Fibroblast of lung (primary cell): Measurements from ENCODE around the gene PMM2. TPM values are rescaled to one million over a fixed set of nuclear protein-coding genes. Genes with fewer than 3 reads are reported as not detected.

Source experiments
- DNase-seq, 2 donors: peaks; one replicate each; pipeline versions ENCODE4 v3.0.0 to v3.0.0-alpha.2; 2010; ENCODE audit warnings: low read depth in 2 of 2
- H2AFZ ChIP-seq: 2 replicates; pipeline ENCODE4 v1.5.1; 2012; ENCODE audit warnings: low read length, control low read depth, inconsistent platforms
- H3K27ac ChIP-seq: 2 replicates; pipeline ENCODE4 v1.5.1; 2011; ENCODE audit warnings: low read length, control low read depth; ENCODE audit not compliant: insufficient read depth
- H3K27me3 ChIP-seq: 2 replicates; pipeline ENCODE4 v1.5.1; 2011; ENCODE audit warnings: mild to moderate bottlenecking, low read length; ENCODE audit not compliant: control insufficient read depth, insufficient read depth
- H3K36me3 ChIP-seq: 2 replicates; pipeline ENCODE4 v1.5.1; 2011; ENCODE audit warnings: low read length; ENCODE audit not compliant: control insufficient read depth, insufficient read depth
- H3K4me1 ChIP-seq: 2 replicates; pipeline ENCODE4 v1.5.1; 2011; ENCODE audit warnings: low read length; ENCODE audit not compliant: control insufficient read depth, insufficient read depth; ENCODE audit errors: extremely low read depth
- H3K4me2 ChIP-seq: 2 replicates; pipeline ENCODE4 v1.5.1; 2011; ENCODE audit warnings: low read length, control low read depth; ENCODE audit not compliant: insufficient read depth; ENCODE audit errors: extremely low read depth
- H3K4me3 ChIP-seq, 4 experiments: fragments of 200-600 bp in 1 of 4; sonication (generic) in 1 of 4; replicated peaks in 1 of 4; 2 replicates each; pipeline ENCODE4 v1.5.1; 2011 to 2016; ENCODE audit warnings: low read length in 4 of 4, low read depth in 3 of 4, mild to moderate bottlenecking in 3 of 4, control low read depth in 2 of 4, inconsistent platforms in 1 of 4, mixed read lengths in 1 of 4; ENCODE audit not compliant: insufficient read depth in 1 of 4; ENCODE audit errors: control extremely low read depth in 1 of 4
- H3K79me2 ChIP-seq: 2 replicates; pipeline ENCODE4 v1.5.1; 2012; ENCODE audit warnings: mild to moderate bottlenecking, low read length, inconsistent platforms; ENCODE audit not compliant: control insufficient read depth, insufficient read depth
- H3K9ac ChIP-seq: 2 replicates; pipeline ENCODE4 v1.5.1; 2011; ENCODE audit warnings: mild to moderate bottlenecking, low read length, control low read depth; ENCODE audit not compliant: insufficient read depth
- H3K9me3 ChIP-seq: 2 replicates; pipeline ENCODE4 v1.5.1; 2012; ENCODE audit warnings: low read depth, low read length; ENCODE audit not compliant: control insufficient read depth, insufficient read depth
- H4K20me1 ChIP-seq: 2 replicates; pipeline ENCODE4 v1.5.1; 2011; ENCODE audit warnings: low read length; ENCODE audit not compliant: control insufficient read depth, insufficient read depth; ENCODE audit errors: extremely low read depth
- EZH2 ChIP-seq: IDR thresholded peaks from 2 replicates; pipeline ENCODE4 v1.5.1; 2012; ENCODE audit warnings: low read length, control low read depth, mild to moderate bottlenecking; ENCODE audit errors: missing control alignments
- polyA plus RNA-seq, 2 donors: library from polyadenylated mRNA; depleted of rRNA in 1 of 2; stranded (reverse) in 1 of 2; unstranded in 1 of 2; fragments of >200 nt; gene quantifications; 2 replicates each; pipeline ENCODE4 v1.2.1, GENCODE V29; 2011 to 2012; ENCODE audit warnings: missing spikeins in 1 of 2
- total RNA-seq: library from RNA; depleted of rRNA; stranded (reverse); fragments of >200 nt; gene quantifications from 2 replicates; pipeline ENCODE4 v1.2.1, GENCODE V29; 2014
- TF ChIP-seq, protein P1 (sequence below), 2 donors: IDR thresholded peaks in 1 of 2; conservative IDR thresholded peaks in 1 of 2; 1 replicate in 1 of 2; 2 replicates in 1 of 2; pipeline ENCODE4 v1.5.1; 2011 to 2012; ENCODE audit warnings: low read length in 2 of 2, control low read depth in 1 of 2, inconsistent platforms in 1 of 2, low read depth in 1 of 2, mild to moderate bottlenecking in 1 of 2

Gene PMM2
- total and polyA plus RNA-seq, 2 donors (not counting 1 experiment from before 2014, with no cell fraction given): 19.5 to 49.3 TPM

DNA sequence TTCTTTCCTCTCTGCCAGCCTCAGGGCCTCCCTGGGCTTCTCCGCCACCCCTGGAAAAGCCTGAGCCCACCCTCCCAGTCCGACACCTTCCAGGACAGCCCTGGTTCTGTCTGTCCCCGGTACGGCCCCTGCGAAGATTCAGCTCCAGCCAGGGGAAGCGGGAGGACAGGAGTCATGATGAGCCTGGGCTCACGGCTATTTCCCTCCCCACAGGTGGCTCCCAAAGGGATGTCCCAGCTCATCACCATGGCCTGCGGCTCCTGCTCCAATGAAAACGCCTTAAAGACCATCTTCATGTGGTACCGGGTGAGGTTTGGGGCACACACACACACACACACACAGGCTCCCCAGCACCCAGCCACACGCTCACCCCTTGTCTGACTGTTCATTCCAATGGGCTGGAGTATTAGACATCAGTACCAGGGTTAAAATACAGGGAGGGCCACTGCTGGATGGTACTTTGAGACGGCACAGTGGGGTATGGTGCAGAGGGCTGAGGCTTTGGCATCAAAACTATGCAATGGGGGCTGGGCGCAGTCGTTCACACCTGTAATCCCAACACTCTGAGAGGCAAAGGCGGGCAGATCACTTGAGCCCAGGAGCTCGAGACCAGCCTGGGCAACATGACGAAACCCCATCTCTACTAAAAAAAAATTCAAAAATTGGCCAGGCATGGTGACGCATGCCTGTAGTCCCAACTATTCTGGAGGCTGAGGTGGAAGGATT lies 33.0 kb upstream of the PMM2 start:
- Histone ChIP-seq H3K4me3 (no peak overlapping the region), H3K36me3 (no peaks in the 10 kb centered on the region), H4K20me1 (no peaks in the 10 kb centered on the region), H3K79me2 (no peaks in the 10 kb centered on the region), H3K27me3 (no peaks in the 10 kb centered on the region), H2AFZ (no peak overlapping the region), H3K9me3 (no peaks in the 10 kb centered on the region), H3K27ac (no peak overlapping the region), H3K4me1 (no peaks in the 10 kb centered on the region), H3K9ac (no peak overlapping the region), H3K4me2 (no peak overlapping the region)
- no peak for TF ChIP-seq EZH2
- TF ChIP-seq, protein P1, sequence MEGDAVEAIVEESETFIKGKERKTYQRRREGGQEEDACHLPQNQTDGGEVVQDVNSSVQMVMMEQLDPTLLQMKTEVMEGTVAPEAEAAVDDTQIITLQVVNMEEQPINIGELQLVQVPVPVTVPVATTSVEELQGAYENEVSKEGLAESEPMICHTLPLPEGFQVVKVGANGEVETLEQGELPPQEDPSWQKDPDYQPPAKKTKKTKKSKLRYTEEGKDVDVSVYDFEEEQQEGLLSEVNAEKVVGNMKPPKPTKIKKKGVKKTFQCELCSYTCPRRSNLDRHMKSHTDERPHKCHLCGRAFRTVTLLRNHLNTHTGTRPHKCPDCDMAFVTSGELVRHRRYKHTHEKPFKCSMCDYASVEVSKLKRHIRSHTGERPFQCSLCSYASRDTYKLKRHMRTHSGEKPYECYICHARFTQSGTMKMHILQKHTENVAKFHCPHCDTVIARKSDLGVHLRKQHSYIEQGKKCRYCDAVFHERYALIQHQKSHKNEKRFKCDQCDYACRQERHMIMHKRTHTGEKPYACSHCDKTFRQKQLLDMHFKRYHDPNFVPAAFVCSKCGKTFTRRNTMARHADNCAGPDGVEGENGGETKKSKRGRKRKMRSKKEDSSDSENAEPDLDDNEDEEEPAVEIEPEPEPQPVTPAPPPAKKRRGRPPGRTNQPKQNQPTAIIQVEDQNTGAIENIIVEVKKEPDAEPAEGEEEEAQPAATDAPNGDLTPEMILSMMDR (conservative IDR thresholded peaks at IDR 0.05 in 1 of 2, IDR thresholded peaks at IDR 0.05 in 1 of 2; ENCODE audit: low read depth in 1 of 2, low read length in 2 of 2): no peak
- DNase-seq: no peak

DNA sequence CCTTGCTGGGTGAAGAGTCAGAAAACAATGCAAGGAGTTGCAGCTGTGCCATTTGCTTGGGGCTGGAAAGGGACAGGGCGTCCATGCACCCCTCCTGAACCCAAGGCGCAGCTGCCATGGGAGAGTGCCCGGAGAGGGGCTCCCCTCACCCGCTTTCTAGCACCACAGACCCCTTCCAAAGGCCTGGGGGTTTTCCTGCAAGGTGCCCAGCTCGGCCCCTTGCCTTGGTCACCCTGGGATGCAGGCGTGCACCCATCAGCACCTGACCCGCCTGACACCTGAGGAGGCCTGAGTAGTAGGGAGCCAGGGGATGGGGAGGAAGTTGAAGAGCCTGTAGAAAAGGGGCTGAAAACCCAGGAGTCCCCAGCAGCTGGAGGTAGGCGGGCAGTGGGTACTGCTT lies 30.5 kb upstream of the PMM2 start:
- no peak for DNase-seq
- H4K20me1 ChIP-seq: no peaks in the 10 kb centered on the region

DNA sequence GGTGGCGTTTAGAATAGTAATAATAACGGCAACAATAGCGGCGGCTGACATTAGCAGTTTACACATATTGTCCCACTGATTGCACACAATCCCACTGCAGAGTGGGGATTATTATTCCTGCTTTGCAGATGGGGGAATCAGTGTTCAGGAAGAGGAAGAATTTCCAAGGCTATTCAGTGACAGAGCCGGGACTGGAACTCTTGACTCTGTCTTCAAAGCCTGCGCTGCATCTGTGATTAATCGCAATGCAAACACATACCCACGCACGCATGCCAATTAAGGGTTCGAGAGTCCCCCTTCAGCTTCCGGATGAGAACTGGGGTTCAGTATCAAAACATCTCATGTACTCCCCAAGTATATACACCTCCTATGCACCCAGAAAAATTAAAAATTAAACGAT lies 29.4 kb upstream of the PMM2 start:
- Histone ChIP-seq H3K36me3 (no peaks in the 10 kb centered on the region), H3K27ac (no peak overlapping the region), H3K9me3 (no peaks in the 10 kb centered on the region), H3K9ac (no peak overlapping the region), H3K79me2 (no peaks in the 10 kb centered on the region), H4K20me1 (no peaks in the 10 kb centered on the region), H3K4me3 (no peak overlapping the region), H2AFZ (no peak overlapping the region), H3K4me1 (no peaks in the 10 kb centered on the region), H3K4me2 (no peak overlapping the region), H3K27me3 (no peaks in the 10 kb centered on the region)
- DNase-seq: no peak
- TF ChIP-seq, protein P1 (conservative IDR thresholded peaks at IDR 0.05 in 1 of 2, IDR thresholded peaks at IDR 0.05 in 1 of 2; ENCODE audit: low read depth in 1 of 2, low read length in 2 of 2): no peak
- no peak for TF ChIP-seq EZH2

More for the DNA sequence above, 30.5 kb upstream of the PMM2 start:
- Histone ChIP-seq H3K4me2 (no peak overlapping the region), H3K36me3 (no peaks in the 10 kb centered on the region), H3K27me3 (no peaks in the 10 kb centered on the region), H3K27ac (no peak overlapping the region), H3K9me3 (no peaks in the 10 kb centered on the region), H2AFZ (no peak overlapping the region), H3K4me1 (no peaks in the 10 kb centered on the region), H3K9ac (no peak overlapping the region), H3K4me3 (no peak overlapping the region), H3K79me2 (no peaks in the 10 kb centered on the region)
- TF ChIP-seq, protein P1 (conservative IDR thresholded peaks at IDR 0.05 in 1 of 2, IDR thresholded peaks at IDR 0.05 in 1 of 2; ENCODE audit: low read depth in 1 of 2, low read length in 2 of 2): no peak
- TF ChIP-seq EZH2: no peak
